Measurements from ENCODE around the gene PGP. TPM values are rescaled to one million over a fixed set of nuclear protein-coding genes. Genes with fewer than 3 reads are reported as not detected.

Gene PGP
- total RNA-seq, 1 experiment from 2014 or later = 32.6 TPM

DNA sequence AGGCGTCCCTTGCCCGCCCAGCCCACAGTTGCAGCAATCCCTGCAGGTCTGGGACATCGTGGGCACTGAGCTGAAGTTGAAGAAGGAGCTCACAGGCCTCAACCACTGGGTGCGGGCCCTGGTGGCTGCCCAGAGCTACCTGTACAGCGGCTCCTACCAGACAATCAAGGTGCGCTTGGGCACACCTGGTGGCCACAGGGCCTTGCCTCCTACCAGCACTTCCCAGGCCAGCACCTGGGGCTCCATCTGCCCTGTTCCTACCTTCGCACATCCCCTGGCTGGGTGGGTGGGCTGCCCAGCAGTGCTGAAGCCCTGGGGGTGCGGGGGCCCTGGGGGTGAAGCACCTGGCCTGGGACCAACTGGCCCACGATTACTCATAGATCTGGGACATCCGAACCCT lies 39.2 kb downstream of the PGP start:
- ChIA-PET CTCF (no interaction called here), POLR2A (interaction anchor here (1.5 kb wide), 1 partner anchor 20 kb away, joined by 5 read pairs; the partner anchor contains the start of gene TRAF7), RAD21 (ENCODE audit: low non-redundant PET in 1 of 2, low total read pairs in 2 of 2, uncharacterized antibody in 2 of 2, unreplicated experiment in 2 of 2) (no interaction called here)
- Histone ChIP-seq H3K4me3 (replicated peaks in 1 of 2; ENCODE audit: low read depth in 1 of 2, low read length in 2 of 2) (no peak overlapping the region), H3K4me1 (ENCODE audit: control insufficient read depth in 1 of 2, insufficient read depth in 2 of 2, low read length in 2 of 2) (peaks cover 0 to 5% of the 10 kb centered on the region in 2 experiments; a peak in 1 of 4 replicates), H3K9me3 (ENCODE audit: control insufficient read depth in 1 of 2, insufficient read depth in 1 of 2, low read depth in 1 of 2, low read length in 2 of 2) (no peaks in the 10 kb centered on the region), H3K36me3 (ENCODE audit: control insufficient read depth in 1 of 2, insufficient read depth in 2 of 2, low read length in 2 of 2) (peaks cover 8 to 30% of the 10 kb centered on the region in 2 experiments; a peak in 2 of 4 replicates), H3K79me2 (ENCODE audit: insufficient read depth, low read length) (no peaks in the 10 kb centered on the region), H2AFZ (ENCODE audit: low read depth, low read length, poor library complexity, severe bottlenecking) (no peak overlapping the region), H3K9me2 (ENCODE audit: insufficient read depth) (no peaks in the 10 kb centered on the region), H3K9ac (ENCODE audit: low read length) (no peak overlapping the region), H3K27me3 (ENCODE audit: insufficient read depth, low read length) (no peaks in the 10 kb centered on the region), H3K27ac (ENCODE audit: low read depth, low read length) (no peak overlapping the region), H3K4me2 (ENCODE audit: low read length) (no peak overlapping the region), H4K20me1 (ENCODE audit: insufficient read depth) (no peaks in the 10 kb centered on the region)
- DNase-seq (ENCODE audit: low read depth, low spot score) (no peak), ATAC-seq (no peak)
- BruUV-seq (replicated peaks) = no TSS peak
- TF ChIP-seq, protein P1, sequence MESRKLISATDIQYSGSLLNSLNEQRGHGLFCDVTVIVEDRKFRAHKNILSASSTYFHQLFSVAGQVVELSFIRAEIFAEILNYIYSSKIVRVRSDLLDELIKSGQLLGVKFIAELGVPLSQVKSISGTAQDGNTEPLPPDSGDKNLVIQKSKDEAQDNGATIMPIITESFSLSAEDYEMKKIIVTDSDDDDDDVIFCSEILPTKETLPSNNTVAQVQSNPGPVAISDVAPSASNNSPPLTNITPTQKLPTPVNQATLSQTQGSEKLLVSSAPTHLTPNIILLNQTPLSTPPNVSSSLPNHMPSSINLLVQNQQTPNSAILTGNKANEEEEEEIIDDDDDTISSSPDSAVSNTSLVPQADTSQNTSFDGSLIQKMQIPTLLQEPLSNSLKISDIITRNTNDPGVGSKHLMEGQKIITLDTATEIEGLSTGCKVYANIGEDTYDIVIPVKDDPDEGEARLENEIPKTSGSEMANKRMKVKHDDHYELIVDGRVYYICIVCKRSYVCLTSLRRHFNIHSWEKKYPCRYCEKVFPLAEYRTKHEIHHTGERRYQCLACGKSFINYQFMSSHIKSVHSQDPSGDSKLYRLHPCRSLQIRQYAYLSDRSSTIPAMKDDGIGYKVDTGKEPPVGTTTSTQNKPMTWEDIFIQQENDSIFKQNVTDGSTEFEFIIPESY (IDR thresholded peaks at IDR 0.05; ENCODE audit: extremely low read depth, insufficient replicate concordance, low read length) = no peak
- TF ChIP-seq CEBPB (IDR thresholded peaks at IDR 0.05; ENCODE audit: low read depth) (no peak), EGR1 (IDR thresholded peaks at IDR 0.05; ENCODE audit: low read depth) (no peak), CBX3 (IDR thresholded peaks at IDR 0.05; ENCODE audit: low read depth) (no peak), POLR2AphosphoS5 (IDR thresholded peaks at IDR 0.05; ENCODE audit: low read depth, low read length) (no peak), RAD21 (IDR thresholded peaks at IDR 0.05; ENCODE audit: low read depth) (no peak), POLR2A (IDR thresholded peaks at IDR 0.05; ENCODE audit: borderline replicate concordance, extremely low read depth, insufficient read depth, insufficient read length) (no peak), YY1 (IDR thresholded peaks at IDR 0.05; ENCODE audit: extremely low read depth, insufficient replicate concordance, low read depth, low read length) (no peak), SRF (IDR thresholded peaks at IDR 0.05; ENCODE audit: low read depth) (no peak), EZH2 (IDR thresholded peaks at IDR 0.05) (no peak), SIN3A (IDR thresholded peaks at IDR 0.05; ENCODE audit: low read depth) (no peak), EZH2phosphoT487 (IDR thresholded peaks at IDR 0.05; ENCODE audit: borderline replicate concordance) (no peak), ELF1 (IDR thresholded peaks at IDR 0.05; ENCODE audit: borderline replicate concordance, low read depth) (no peak)
- TF ChIP-seq, protein P2, sequence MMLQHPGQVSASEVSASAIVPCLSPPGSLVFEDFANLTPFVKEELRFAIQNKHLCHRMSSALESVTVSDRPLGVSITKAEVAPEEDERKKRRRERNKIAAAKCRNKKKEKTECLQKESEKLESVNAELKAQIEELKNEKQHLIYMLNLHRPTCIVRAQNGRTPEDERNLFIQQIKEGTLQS (IDR thresholded peaks at IDR 0.05) = no peak
- TF ChIP-seq, protein P3, sequence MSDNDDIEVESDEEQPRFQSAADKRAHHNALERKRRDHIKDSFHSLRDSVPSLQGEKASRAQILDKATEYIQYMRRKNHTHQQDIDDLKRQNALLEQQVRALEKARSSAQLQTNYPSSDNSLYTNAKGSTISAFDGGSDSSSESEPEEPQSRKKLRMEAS (IDR thresholded peaks at IDR 0.05) = no peak
- TF ChIP-seq, protein P4, sequence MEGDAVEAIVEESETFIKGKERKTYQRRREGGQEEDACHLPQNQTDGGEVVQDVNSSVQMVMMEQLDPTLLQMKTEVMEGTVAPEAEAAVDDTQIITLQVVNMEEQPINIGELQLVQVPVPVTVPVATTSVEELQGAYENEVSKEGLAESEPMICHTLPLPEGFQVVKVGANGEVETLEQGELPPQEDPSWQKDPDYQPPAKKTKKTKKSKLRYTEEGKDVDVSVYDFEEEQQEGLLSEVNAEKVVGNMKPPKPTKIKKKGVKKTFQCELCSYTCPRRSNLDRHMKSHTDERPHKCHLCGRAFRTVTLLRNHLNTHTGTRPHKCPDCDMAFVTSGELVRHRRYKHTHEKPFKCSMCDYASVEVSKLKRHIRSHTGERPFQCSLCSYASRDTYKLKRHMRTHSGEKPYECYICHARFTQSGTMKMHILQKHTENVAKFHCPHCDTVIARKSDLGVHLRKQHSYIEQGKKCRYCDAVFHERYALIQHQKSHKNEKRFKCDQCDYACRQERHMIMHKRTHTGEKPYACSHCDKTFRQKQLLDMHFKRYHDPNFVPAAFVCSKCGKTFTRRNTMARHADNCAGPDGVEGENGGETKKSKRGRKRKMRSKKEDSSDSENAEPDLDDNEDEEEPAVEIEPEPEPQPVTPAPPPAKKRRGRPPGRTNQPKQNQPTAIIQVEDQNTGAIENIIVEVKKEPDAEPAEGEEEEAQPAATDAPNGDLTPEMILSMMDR (IDR thresholded peaks at IDR 0.05 in 2 of 3, conservative IDR thresholded peaks at IDR 0.05 in 1 of 3; ENCODE audit: borderline replicate concordance in 1 of 3, insufficient read depth in 1 of 3, low read depth in 2 of 3, low read length in 2 of 3) = no peak
- TF ChIP-seq, protein P5, sequence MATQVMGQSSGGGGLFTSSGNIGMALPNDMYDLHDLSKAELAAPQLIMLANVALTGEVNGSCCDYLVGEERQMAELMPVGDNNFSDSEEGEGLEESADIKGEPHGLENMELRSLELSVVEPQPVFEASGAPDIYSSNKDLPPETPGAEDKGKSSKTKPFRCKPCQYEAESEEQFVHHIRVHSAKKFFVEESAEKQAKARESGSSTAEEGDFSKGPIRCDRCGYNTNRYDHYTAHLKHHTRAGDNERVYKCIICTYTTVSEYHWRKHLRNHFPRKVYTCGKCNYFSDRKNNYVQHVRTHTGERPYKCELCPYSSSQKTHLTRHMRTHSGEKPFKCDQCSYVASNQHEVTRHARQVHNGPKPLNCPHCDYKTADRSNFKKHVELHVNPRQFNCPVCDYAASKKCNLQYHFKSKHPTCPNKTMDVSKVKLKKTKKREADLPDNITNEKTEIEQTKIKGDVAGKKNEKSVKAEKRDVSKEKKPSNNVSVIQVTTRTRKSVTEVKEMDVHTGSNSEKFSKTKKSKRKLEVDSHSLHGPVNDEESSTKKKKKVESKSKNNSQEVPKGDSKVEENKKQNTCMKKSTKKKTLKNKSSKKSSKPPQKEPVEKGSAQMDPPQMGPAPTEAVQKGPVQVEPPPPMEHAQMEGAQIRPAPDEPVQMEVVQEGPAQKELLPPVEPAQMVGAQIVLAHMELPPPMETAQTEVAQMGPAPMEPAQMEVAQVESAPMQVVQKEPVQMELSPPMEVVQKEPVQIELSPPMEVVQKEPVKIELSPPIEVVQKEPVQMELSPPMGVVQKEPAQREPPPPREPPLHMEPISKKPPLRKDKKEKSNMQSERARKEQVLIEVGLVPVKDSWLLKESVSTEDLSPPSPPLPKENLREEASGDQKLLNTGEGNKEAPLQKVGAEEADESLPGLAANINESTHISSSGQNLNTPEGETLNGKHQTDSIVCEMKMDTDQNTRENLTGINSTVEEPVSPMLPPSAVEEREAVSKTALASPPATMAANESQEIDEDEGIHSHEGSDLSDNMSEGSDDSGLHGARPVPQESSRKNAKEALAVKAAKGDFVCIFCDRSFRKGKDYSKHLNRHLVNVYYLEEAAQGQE (IDR thresholded peaks at IDR 0.05; ENCODE audit: low read depth) = no peak
- intact Hi-C loops (cut with micrococcal nuclease) = no loop called here
